Gastroesophageal sphincter (tissue), 3 donors: ENCODE measurements around the gene GP1BB.

ENCODE experiments used
- CTCF ChIP-seq, 4 experiments: fragments of 200-600 bp in 2 of 4; fragments of 450-650 bp in 2 of 4; sonication (generic) in 1 of 4; IDR thresholded peaks; one replicate each; pipeline ENCODE4 v1.5.1; 2017 to 2019; ENCODE audit warnings: antibody characterized with exemption in 4 of 4, mild to moderate bottlenecking in 2 of 4, moderate library complexity in 2 of 4
- EP300 ChIP-seq: sonication (generic); formaldehyde crosslinking; IDR thresholded peaks from one replicate; pipeline ENCODE4 v1.6.1; 2017; ENCODE audit warnings: antibody characterized with exemption, mild to moderate bottlenecking
- POLR2A ChIP-seq, 2 donors: fragments of 450-650 bp; IDR thresholded peaks; one replicate each; pipeline ENCODE4 v1.6.1; 2017; ENCODE audit warnings: antibody characterized with exemption in 2 of 2, mild to moderate bottlenecking in 2 of 2, moderate library complexity in 1 of 2
- POLR2AphosphoS5 ChIP-seq: sonication (generic); formaldehyde crosslinking; IDR thresholded peaks from one replicate; pipeline ENCODE4 v1.6.1; 2017; ENCODE audit warnings: antibody characterized with exemption

GRCh38 chr22:19679522-19680101 lies 43.7 kb upstream of the GP1BB start:
- TF ChIP-seq CTCF (IDR thresholded peaks at IDR 0.05), result peak; percentile 71 to 91 (median 79)
- no peak for TF ChIP-seq POLR2A (IDR thresholded peaks at IDR 0.05)
- TF ChIP-seq EP300, result no peak
- TF ChIP-seq POLR2AphosphoS5, result no peak
